ENCODE results near the gene KRTAP10-5. TPM values are rescaled to one million over a fixed set of nuclear protein-coding genes. Genes with fewer than 3 reads are reported as not detected.

KRTAP10-5 gene
- total RNA-seq, 1 donor from 2014 or later, result not detected

GRCh38 chr21:44583089-44583799 is 2.8 kb upstream of the KRTAP10-5 start:
- peaks cover 12% of the 10 kb centered on the region for H3K4me1 Mint-ChIP-seq
- H3K27ac Mint-ChIP-seq (ENCODE audit: unreplicated experiment), result no peak overlapping the region
- H3K9me3 Mint-ChIP-seq, result peaks cover 6% of the 10 kb centered on the region
- H3K36me3 Mint-ChIP-seq (ENCODE audit: low read depth), result peaks cover 10% of the 10 kb centered on the region
- H3K27me3 Mint-ChIP-seq (ENCODE audit: low read depth), result peaks cover 44% of the 10 kb centered on the region
- TF ChIP-seq CTCF (conservative IDR thresholded peaks at IDR 0.05), result no peak
- no peak overlapping the region for H3K4me3 Mint-ChIP-seq
- DNase-seq (ENCODE audit: low read depth, low spot score), result no peak

- Mint-ChIP-seq H3K4me1 (peaks cover 12% of the 10 kb centered on the region), H3K4me3 (no peak overlapping the region), H3K27me3 (ENCODE audit: low read depth) (peaks cover 32% of the 10 kb centered on the region), H3K36me3 (ENCODE audit: low read depth) (peaks cover 13% of the 10 kb centered on the region), H3K9me3 (peaks cover 10% of the 10 kb centered on the region), H3K27ac (ENCODE audit: unreplicated experiment) (no peak overlapping the region)
- no peak for DNase-seq (ENCODE audit: low read depth, low spot score)
- TF ChIP-seq CTCF (conservative IDR thresholded peaks at IDR 0.05), result no peak
These were observed 1.7 kb upstream of the KRTAP10-5 start for GRCh38 chr21:44582055-44582454.

GRCh38 chr21:44581158-44581557 is 754 bp upstream of the KRTAP10-5 start:
- H3K36me3 Mint-ChIP-seq (ENCODE audit: low read depth), result peaks cover 17% of the 10 kb centered on the region
- TF ChIP-seq CTCF (conservative IDR thresholded peaks at IDR 0.05), result no peak
- DNase-seq (ENCODE audit: low read depth, low spot score), result no peak
- H3K4me3 Mint-ChIP-seq, result no peak overlapping the region
- peaks cover 28% of the 10 kb centered on the region for H3K27me3 Mint-ChIP-seq (ENCODE audit: low read depth)
- H3K27ac Mint-ChIP-seq (ENCODE audit: unreplicated experiment), result no peak overlapping the region
- H3K9me3 Mint-ChIP-seq, result peaks cover 12% of the 10 kb centered on the region
- peaks cover 12% of the 10 kb centered on the region for H3K4me1 Mint-ChIP-seq

- Mint-ChIP-seq H3K4me3 (no peak overlapping the region), H3K4me1 (peaks cover 7% of the 10 kb centered on the region), H3K36me3 (ENCODE audit: low read depth) (peaks cover 17% of the 10 kb centered on the region), H3K27me3 (ENCODE audit: low read depth) (peaks cover 18% of the 10 kb centered on the region), H3K27ac (ENCODE audit: unreplicated experiment) (no peak overlapping the region), H3K9me3 (peaks cover 12% of the 10 kb centered on the region)
- no peak for TF ChIP-seq CTCF (conservative IDR thresholded peaks at IDR 0.05)
- no peak for DNase-seq (ENCODE audit: low read depth, low spot score)
These were observed 615 bp downstream of the KRTAP10-5 start for GRCh38 chr21:44579833-44580144.

GRCh38 chr21:44579056-44579832 is 1.2 kb downstream of the KRTAP10-5 start:
- no peak for DNase-seq (ENCODE audit: low read depth, low spot score)
- Mint-ChIP-seq H3K9me3 (peaks cover 12% of the 10 kb centered on the region), H3K4me3 (no peak overlapping the region), H3K4me1 (peaks cover 7% of the 10 kb centered on the region), H3K36me3 (ENCODE audit: low read depth) (peaks cover 17% of the 10 kb centered on the region), H3K27me3 (ENCODE audit: low read depth) (peaks cover 15% of the 10 kb centered on the region), H3K27ac (ENCODE audit: unreplicated experiment) (peak overlapping the region; percentile 55)
- TF ChIP-seq CTCF (conservative IDR thresholded peaks at IDR 0.05), result no peak

Measured in neural crest cell (in vitro differentiated cells).